PC-3 (cell line): ENCODE measurements around the gene TYROBP. TPM values are rescaled to one million over a fixed set of nuclear protein-coding genes. Genes with fewer than 3 reads are reported as not detected.
A peak's percentile ranks its signal among the peaks of the same experiment; 100 is the strongest.

Experiments used
- ATAC-seq: fragments of 200-7000 bp; cut with Tn5 transposase; 2 replicates; pipeline ENCODE4 v1.9.1; 2020; ENCODE audit warnings: mild to moderate bottlenecking, moderate library complexity
- BruUV-seq: library from RNA; stranded (reverse); fragments of 400-500 nt; replicated peaks from 2 replicates; lab custom pipeline; 2021; lab: Mats Ljungman, UMichigan
- CTCF ChIA-PET: fragments of 300-600 bp; sonication (Branson Sonifier 250); formaldehyde crosslinking; loops from one replicate; lab custom pipeline; 2022; ENCODE audit warnings: antibody characterized with exemption; lab: Charles Lee
- POLR2A ChIA-PET: fragments of 300-600 bp; sonication (Branson Sonifier 250); formaldehyde crosslinking; loops from one replicate; lab custom pipeline; 2022; ENCODE audit warnings: antibody characterized with exemption; ENCODE audit not compliant: unreplicated experiment; lab: Charles Lee
- DNase-seq: peaks from one replicate; pipeline ENCODE4 v3.0.0-alpha.2; 2015
- H2AFZ ChIP-seq: fragments of 300-600 bp; sonication (generic); 2 replicates; pipeline ENCODE4 v1.6.0; 2016; ENCODE audit warnings: antibody characterized with exemption, low read length
- H3F3A ChIP-seq: fragments of 300-600 bp; sonication (generic); one replicate; pipeline ENCODE4 v1.6.0; 2017; ENCODE audit warnings: antibody characterized with exemption, low read length, control low read depth, mild to moderate bottlenecking; ENCODE audit not compliant: unreplicated experiment
- H3K27ac ChIP-seq: fragments of 300-600 bp; sonication (generic); 2 replicates; pipeline ENCODE4 v1.5.1; 2016; ENCODE audit warnings: mild to moderate bottlenecking, low read length
- H3K27me3 ChIP-seq: fragments of 300-600 bp; sonication (generic); 2 replicates; pipeline ENCODE4 v1.6.1; 2016; ENCODE audit warnings: low read length, mixed read lengths
- H3K36me3 ChIP-seq: fragments of 300-600 bp; sonication (generic); 2 replicates; pipeline ENCODE4 v1.6.1; 2016; ENCODE audit warnings: low read depth, mixed run types, low read length, mixed read lengths
- H3K4me1 ChIP-seq: fragments of 300-600 bp; sonication (generic); 2 replicates; pipeline ENCODE4 v1.5.1; 2016; ENCODE audit warnings: low read length; ENCODE audit not compliant: insufficient read depth
- H3K4me2 ChIP-seq: fragments of 300-600 bp; sonication (generic); 2 replicates; pipeline ENCODE4 v1.6.0; 2016; ENCODE audit warnings: low read length
- H3K4me3 ChIP-seq: fragments of 300-600 bp; sonication (generic); 2 replicates; pipeline ENCODE4 v1.5.1; 2016; ENCODE audit warnings: mild to moderate bottlenecking, low read length, mixed read lengths
- H3K79me2 ChIP-seq: fragments of 300-600 bp; sonication (generic); 2 replicates; pipeline ENCODE4 v1.6.1; 2017; ENCODE audit warnings: low read length, mixed read lengths
- H3K9ac ChIP-seq: fragments of 300-600 bp; sonication (generic); 2 replicates; pipeline ENCODE4 v1.6.0; 2016; ENCODE audit warnings: mild to moderate bottlenecking, low read length
- H3K9me2 ChIP-seq: fragments of 300-600 bp; sonication (generic); replicated peaks from 2 replicates; pipeline ENCODE4 v1.6.1; 2016; ENCODE audit warnings: mixed run types, low read length, mixed read lengths
- H3K9me3 ChIP-seq: fragments of 300-600 bp; sonication (generic); 2 replicates; pipeline ENCODE4 v1.6.1; 2016; ENCODE audit warnings: low read length, mixed read lengths
- H4K20me1 ChIP-seq: fragments of 300-600 bp; sonication (generic); 2 replicates; pipeline ENCODE4 v1.6.1; 2016; ENCODE audit warnings: low read length, mixed read lengths
- CTCF ChIP-seq: fragments of 300-600 bp; sonication (generic); conservative IDR thresholded peaks from 2 replicates; pipeline ENCODE4 v1.5.1; 2017; ENCODE audit warnings: antibody characterized with exemption, low read depth, mild to moderate bottlenecking, low read length
- EZH2 ChIP-seq: fragments of 300-600 bp; sonication (generic); IDR thresholded peaks from one replicate; pipeline ENCODE4 v1.6.1; 2017; ENCODE audit warnings: antibody characterized with exemption, mild to moderate bottlenecking, low read length; ENCODE audit not compliant: unreplicated experiment
- EZH2phosphoT487 ChIP-seq: fragments of 300-600 bp; sonication (generic); IDR thresholded peaks from 2 replicates; pipeline ENCODE4 v1.6.1; 2018; ENCODE audit warnings: mild to moderate bottlenecking, antibody characterized with exemption, low read length, borderline replicate concordance
- intact Hi-C: fragments of 100-400 bp; cut with micrococcal nuclease; formaldehyde crosslinking; loops from 2 replicates; pipeline ENCODE4 v1.9.0; 2023
- total RNA-seq: library from RNA; depleted of rRNA; stranded (reverse); fragments of >200 nt; gene quantifications from 2 replicates; pipeline ENCODE4 v1.2.3, GENCODE V29; 2014

TYROBP gene
- total RNA-seq, 1 experiment from 2014 or later, result not detected

DNA sequence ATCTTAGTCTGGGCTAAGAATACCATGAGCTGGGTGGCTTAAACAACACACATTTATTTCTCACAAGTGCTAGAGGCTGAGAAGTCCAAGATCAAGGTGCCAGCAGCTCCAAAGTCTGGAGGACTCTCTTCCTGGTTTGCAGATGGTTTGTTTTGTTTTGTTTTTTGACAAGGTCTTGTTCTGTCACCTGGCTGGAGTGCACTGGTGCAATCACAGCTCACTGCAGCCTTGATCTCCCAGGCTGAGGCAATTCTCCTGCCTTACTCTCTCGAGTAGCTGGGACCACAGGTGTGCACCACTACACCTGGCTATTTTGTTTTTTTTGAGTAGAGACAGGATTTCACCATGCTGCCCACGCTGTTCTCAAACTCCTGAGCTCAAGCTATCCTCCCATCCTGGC is 24.2 kb downstream of the TYROBP start:
- Histone ChIP-seq H3K9me3 (no peaks in the 10 kb centered on the region), H3K9ac (no peak overlapping the region), H3K9me2 (no peaks in the 10 kb centered on the region), H3F3A (no peaks in the 10 kb centered on the region), H2AFZ (no peak overlapping the region), H3K4me2 (no peak overlapping the region), H3K27ac (no peak overlapping the region), H4K20me1 (no peaks in the 10 kb centered on the region), H3K4me1 (no peaks in the 10 kb centered on the region; the same call in 1 of the 2 replicates), H3K36me3 (peaks cover 3% of the 10 kb centered on the region; the same call in 1 of the 2 replicates), H3K4me3 (no peak overlapping the region), H3K79me2 (no peaks in the 10 kb centered on the region), H3K27me3 (no peaks in the 10 kb centered on the region)
- CTCF ChIA-PET, result no interaction called here
- POLR2A ChIA-PET, result no interaction called here
- BruUV-seq, result no TSS peak
- DNase-seq (no peak), ATAC-seq (no peak)
- TF ChIP-seq CTCF (no peak), EZH2phosphoT487 (no peak), EZH2 (no peak)
- intact Hi-C loops, result no loop called here

DNA sequence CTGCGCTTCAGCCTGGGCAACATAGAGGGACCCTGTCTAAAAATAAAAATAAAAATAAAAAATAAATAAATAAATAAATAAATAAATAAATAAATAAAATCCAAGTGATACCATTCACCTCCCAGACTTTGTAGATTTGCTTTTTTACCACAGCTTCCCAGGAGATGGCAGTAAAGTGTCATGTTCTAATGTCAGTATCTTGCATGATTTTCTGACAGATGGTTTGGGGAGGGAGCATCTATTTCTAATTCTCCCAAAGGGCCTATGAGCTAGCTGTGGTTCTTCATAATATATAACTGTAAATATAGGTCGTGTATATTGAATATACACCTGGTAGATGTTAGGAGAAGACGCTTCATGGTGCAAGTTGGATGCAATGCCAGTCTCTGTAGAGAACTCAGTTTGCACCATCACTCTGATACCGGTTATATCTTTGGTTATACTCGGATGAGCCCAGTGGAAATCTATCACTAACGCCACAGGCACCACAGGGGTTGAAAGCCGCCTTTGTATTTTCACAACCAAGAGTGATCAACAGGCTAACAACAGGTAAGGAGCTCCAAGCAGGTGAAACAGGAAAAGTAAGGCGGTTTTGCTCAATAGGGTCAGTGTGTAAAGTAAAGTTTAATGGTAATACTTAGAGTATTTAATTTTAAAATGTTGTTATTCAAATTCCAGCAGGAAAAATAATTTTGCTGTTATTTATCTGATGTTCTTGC is 25.8 kb downstream of the TYROBP start:
- ATAC-seq, result peak; percentile 49
- peak; percentile 71 for DNase-seq
- POLR2A ChIA-PET, result interaction anchor here (0.6 kb wide), 1 partner anchor 50 kb away, joined by 4 read pairs; no protein-coding TSS in a partner anchor

More for the DNA sequence above, 25.8 kb downstream of the TYROBP start:
- Histone ChIP-seq H3K36me3 (no peaks in the 10 kb centered on the region), H4K20me1 (no peaks in the 10 kb centered on the region), H3F3A (no peaks in the 10 kb centered on the region), H3K4me2 (no peak overlapping the region), H3K4me3 (no peak overlapping the region), H3K9me2 (no peaks in the 10 kb centered on the region), H2AFZ (no peak overlapping the region), H3K79me2 (no peaks in the 10 kb centered on the region), H3K27me3 (no peaks in the 10 kb centered on the region), H3K9me3 (no peaks in the 10 kb centered on the region), H3K4me1 (no peaks in the 10 kb centered on the region; the same call in 1 of the 2 replicates), H3K9ac (no peak overlapping the region), H3K27ac (no peak overlapping the region)
- TF ChIP-seq EZH2phosphoT487, result no peak
- TF ChIP-seq CTCF, result peak; percentile 46; the same call in 1 of the 2 replicates
- TF ChIP-seq EZH2, result no peak
- CTCF ChIA-PET, result interaction anchor here (1.0 to 1.1 kb wide), 3 partner anchors 49 to 54 kb away, joined by 3 to 7 read pairs (median 6); no protein-coding TSS in a partner anchor
- intact Hi-C loops, result loop anchor here (1.0 kb wide), 2 partner anchors 35 to 49 kb away; no protein-coding TSS in a partner anchor
- BruUV-seq, result no TSS peak
